ENCODE data around the gene CLCN5.

Gene CLCN5

DNA sequence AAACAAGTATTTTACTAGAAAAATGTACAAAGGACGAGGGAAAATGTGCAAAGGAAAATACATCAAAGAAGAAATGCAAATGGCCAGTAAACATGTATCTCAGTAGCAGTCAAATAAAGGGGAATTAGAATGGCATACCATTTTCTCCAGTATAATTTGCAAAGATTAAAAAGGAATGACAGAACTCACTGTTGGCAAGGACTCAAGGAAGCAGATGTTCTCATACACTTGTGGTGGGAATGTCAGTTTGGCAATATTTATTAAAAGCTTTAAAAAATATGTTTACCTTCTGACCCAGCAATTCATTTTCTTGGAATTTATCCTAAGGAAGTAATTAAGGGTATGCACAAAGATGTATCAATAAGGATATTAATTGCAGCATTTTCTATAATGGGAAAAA is 7.6 kb downstream of the CLCN5 start (continued):
- no peak for TF ChIP-seq ZFP3 (CRISPR knock-in tag; IDR thresholded peaks at IDR 0.05)
- no peak for TF ChIP-seq ZC3H10 (CRISPR knock-in tag; IDR thresholded peaks at IDR 0.05)
- TF ChIP-seq ESRRG (CRISPR knock-in tag; IDR thresholded peaks at IDR 0.05), result no peak
- no peak for TF ChIP-seq GLIS3 (CRISPR knock-in tag; IDR thresholded peaks at IDR 0.05)
- TF ChIP-seq CSDC2 (CRISPR knock-in tag; IDR thresholded peaks at IDR 0.05), result no peak

DNA sequence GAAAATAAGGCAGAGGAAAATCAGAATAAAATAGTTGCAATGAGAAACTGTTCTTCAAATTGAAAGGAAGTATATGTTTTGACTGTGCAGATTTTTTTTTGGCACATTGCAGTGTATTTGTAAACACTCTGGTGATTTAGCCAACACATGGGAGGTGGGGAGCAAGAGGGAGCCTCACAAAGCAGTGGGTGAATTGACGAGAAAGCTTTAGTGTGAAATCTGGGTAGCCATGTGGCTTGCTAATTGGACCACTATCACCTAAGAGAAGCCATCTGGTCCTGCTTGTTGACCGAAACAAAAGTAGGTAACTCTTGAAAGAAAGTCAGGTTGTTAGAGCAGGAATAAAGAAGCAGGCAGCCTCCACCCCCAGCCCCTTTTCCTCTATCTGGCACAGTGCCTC is 10.4 kb downstream of the CLCN5 start:
- TF ChIP-seq, protein P1, sequence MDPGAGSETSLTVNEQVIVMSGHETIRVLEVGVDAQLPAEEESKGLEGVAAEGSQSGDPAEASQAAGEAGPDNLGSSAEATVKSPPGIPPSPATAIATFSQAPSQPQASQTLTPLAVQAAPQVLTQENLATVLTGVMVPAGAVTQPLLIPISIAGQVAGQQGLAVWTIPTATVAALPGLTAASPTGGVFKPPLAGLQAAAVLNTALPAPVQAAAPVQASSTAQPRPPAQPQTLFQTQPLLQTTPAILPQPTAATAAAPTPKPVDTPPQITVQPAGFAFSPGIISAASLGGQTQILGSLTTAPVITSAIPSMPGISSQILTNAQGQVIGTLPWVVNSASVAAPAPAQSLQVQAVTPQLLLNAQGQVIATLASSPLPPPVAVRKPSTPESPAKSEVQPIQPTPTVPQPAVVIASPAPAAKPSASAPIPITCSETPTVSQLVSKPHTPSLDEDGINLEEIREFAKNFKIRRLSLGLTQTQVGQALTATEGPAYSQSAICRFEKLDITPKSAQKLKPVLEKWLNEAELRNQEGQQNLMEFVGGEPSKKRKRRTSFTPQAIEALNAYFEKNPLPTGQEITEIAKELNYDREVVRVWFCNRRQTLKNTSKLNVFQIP (CRISPR knock-in tag; IDR thresholded peaks at IDR 0.05; ENCODE audit: borderline replicate concordance, low read depth), result no peak
- TF ChIP-seq ESRRG (CRISPR knock-in tag; IDR thresholded peaks at IDR 0.05) (no peak), ZNF70 (CRISPR knock-in tag; IDR thresholded peaks at IDR 0.05) (no peak), TCF4 (CRISPR knock-in tag; IDR thresholded peaks at IDR 0.05; ENCODE audit: borderline replicate concordance) (no peak), BACH2 (CRISPR knock-in tag; IDR thresholded peaks at IDR 0.05; ENCODE audit: borderline replicate concordance) (no peak)
- TF ChIP-seq, protein P2, sequence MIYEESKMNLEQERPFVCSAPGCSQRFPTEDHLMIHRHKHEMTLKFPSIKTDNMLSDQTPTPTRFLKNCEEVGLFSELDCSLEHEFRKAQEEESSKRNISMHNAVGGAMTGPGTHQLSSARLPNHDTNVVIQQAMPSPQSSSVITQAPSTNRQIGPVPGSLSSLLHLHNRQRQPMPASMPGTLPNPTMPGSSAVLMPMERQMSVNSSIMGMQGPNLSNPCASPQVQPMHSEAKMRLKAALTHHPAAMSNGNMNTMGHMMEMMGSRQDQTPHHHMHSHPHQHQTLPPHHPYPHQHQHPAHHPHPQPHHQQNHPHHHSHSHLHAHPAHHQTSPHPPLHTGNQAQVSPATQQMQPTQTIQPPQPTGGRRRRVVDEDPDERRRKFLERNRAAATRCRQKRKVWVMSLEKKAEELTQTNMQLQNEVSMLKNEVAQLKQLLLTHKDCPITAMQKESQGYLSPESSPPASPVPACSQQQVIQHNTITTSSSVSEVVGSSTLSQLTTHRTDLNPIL (CRISPR knock-in tag; IDR thresholded peaks at IDR 0.05; ENCODE audit: low read depth), result no peak
- ATAC-seq, result no peak

DNA sequence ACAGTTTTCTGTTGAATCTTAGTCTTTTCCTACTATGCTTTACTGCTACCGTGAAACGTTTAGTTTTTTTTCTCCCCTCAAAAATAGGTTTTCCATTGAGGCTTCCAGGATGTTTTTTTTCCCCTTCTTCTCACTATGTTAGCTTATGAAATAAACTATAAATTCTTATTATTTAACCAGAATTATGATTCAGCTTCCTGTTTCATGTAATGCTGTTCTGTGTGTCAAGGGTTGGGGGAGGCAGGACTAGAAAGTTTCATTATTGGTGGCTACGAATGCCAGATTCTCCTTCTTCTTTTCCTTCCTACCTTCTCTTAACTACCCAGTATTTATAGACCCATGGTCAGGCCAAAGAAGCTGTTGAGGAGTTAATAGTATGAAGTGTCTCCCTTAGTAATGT is 11.8 kb downstream of the CLCN5 start:
- TF ChIP-seq TOX (CRISPR knock-in tag; IDR thresholded peaks at IDR 0.05; ENCODE audit: borderline replicate concordance) (no peak), ZNF565 (CRISPR knock-in tag; conservative IDR thresholded peaks at IDR 0.05; ENCODE audit: low read depth) (no peak), SNAI2 (CRISPR knock-in tag; IDR thresholded peaks at IDR 0.05) (no peak), OSR1 (CRISPR knock-in tag; IDR thresholded peaks at IDR 0.05) (no peak), BACH2 (CRISPR knock-in tag; IDR thresholded peaks at IDR 0.05; ENCODE audit: borderline replicate concordance) (no peak), CSDC2 (CRISPR knock-in tag; IDR thresholded peaks at IDR 0.05) (no peak)
- TF ChIP-seq, protein P3, sequence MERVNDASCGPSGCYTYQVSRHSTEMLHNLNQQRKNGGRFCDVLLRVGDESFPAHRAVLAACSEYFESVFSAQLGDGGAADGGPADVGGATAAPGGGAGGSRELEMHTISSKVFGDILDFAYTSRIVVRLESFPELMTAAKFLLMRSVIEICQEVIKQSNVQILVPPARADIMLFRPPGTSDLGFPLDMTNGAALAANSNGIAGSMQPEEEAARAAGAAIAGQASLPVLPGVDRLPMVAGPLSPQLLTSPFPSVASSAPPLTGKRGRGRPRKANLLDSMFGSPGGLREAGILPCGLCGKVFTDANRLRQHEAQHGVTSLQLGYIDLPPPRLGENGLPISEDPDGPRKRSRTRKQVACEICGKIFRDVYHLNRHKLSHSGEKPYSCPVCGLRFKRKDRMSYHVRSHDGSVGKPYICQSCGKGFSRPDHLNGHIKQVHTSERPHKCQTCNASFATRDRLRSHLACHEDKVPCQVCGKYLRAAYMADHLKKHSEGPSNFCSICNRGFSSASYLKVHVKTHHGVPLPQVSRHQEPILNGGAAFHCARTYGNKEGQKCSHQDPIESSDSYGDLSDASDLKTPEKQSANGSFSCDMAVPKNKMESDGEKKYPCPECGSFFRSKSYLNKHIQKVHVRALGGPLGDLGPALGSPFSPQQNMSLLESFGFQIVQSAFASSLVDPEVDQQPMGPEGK (CRISPR knock-in tag; IDR thresholded peaks at IDR 0.05; ENCODE audit: borderline replicate concordance), result no peak
- TF ChIP-seq, protein P2 (CRISPR knock-in tag; IDR thresholded peaks at IDR 0.05; ENCODE audit: low read depth), result no peak
- TF ChIP-seq, protein P1 (CRISPR knock-in tag; IDR thresholded peaks at IDR 0.05; ENCODE audit: borderline replicate concordance, low read depth), result no peak
- TF ChIP-seq, protein P4, sequence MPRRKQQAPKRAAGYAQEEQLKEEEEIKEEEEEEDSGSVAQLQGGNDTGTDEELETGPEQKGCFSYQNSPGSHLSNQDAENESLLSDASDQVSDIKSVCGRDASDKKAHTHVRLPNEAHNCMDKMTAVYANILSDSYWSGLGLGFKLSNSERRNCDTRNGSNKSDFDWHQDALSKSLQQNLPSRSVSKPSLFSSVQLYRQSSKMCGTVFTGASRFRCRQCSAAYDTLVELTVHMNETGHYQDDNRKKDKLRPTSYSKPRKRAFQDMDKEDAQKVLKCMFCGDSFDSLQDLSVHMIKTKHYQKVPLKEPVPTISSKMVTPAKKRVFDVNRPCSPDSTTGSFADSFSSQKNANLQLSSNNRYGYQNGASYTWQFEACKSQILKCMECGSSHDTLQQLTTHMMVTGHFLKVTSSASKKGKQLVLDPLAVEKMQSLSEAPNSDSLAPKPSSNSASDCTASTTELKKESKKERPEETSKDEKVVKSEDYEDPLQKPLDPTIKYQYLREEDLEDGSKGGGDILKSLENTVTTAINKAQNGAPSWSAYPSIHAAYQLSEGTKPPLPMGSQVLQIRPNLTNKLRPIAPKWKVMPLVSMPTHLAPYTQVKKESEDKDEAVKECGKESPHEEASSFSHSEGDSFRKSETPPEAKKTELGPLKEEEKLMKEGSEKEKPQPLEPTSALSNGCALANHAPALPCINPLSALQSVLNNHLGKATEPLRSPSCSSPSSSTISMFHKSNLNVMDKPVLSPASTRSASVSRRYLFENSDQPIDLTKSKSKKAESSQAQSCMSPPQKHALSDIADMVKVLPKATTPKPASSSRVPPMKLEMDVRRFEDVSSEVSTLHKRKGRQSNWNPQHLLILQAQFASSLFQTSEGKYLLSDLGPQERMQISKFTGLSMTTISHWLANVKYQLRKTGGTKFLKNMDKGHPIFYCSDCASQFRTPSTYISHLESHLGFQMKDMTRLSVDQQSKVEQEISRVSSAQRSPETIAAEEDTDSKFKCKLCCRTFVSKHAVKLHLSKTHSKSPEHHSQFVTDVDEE (CRISPR knock-in tag; IDR thresholded peaks at IDR 0.05), result no peak
- ATAC-seq, result no peak

DNA sequence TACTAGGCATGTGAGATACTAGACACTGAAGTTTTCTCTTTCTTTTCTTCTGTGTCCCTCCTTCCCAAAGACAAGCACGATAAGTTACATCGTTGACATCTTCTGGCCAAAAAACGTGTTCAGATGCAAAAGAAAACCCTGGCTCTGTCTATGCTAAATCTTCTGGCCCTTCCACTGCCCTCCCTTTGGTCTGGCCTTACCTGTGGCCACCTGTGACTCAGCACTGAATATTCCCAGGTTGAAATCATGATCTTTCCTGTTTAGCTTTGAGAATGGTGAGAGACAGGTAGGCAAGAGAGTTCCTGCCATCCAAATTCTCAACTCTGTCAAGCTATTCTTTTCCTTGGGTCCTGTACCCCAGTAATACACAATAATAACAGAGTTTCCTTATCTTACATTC is 12.3 kb downstream of the CLCN5 start:
- TF ChIP-seq CSDC2 (CRISPR knock-in tag; IDR thresholded peaks at IDR 0.05) (no peak), SNAI2 (CRISPR knock-in tag; IDR thresholded peaks at IDR 0.05) (no peak), RARB (CRISPR knock-in tag; IDR thresholded peaks at IDR 0.05) (no peak), ESRRG (CRISPR knock-in tag; IDR thresholded peaks at IDR 0.05) (no peak), BACH2 (CRISPR knock-in tag; IDR thresholded peaks at IDR 0.05; ENCODE audit: borderline replicate concordance) (no peak), OSR1 (CRISPR knock-in tag; IDR thresholded peaks at IDR 0.05) (no peak), ZNF565 (CRISPR knock-in tag; conservative IDR thresholded peaks at IDR 0.05; ENCODE audit: low read depth) (no peak), ZNF8 (CRISPR knock-in tag; IDR thresholded peaks at IDR 0.05) (no peak)
- TF ChIP-seq, protein P2 (CRISPR knock-in tag; IDR thresholded peaks at IDR 0.05; ENCODE audit: low read depth), result no peak
- ATAC-seq, result no peak

Data from SK-N-SH treated with all-trans-retinoic acid at 6 μM for 48 hours (cell line).